ENCODE data around the gene PPP2R5D. TPM values are rescaled to one million over a fixed set of nuclear protein-coding genes. Genes with fewer than 3 reads are reported as not detected.

PPP2R5D gene
- total and polyA plus RNA-seq, 9 of the 15 experiments (the other 6 are each of a cell fraction or from before 2014, with no cell fraction given), result 1.3 to 96.1 (median 38.4) TPM

- peak; percentile 67; the same call in 1 of the 2 replicates for TF ChIP-seq MGA (IDR thresholded peaks at IDR 0.05)
- no peak for TF ChIP-seq TAF15 (IDR thresholded peaks at IDR 0.05; ENCODE audit: low read depth, low read length)
- TF ChIP-seq E2F8 (IDR thresholded peaks at IDR 0.05; ENCODE audit: low read depth, partially characterized antibody), result peak; percentile 34
- peak; percentile 62 to 76 for TF ChIP-seq MNT (conservative IDR thresholded peaks at IDR 0.05)
- peak in 1 of 2 experiments; percentile 65; a peak in 2 of 4 replicates for TF ChIP-seq HDAC1 (IDR thresholded peaks at IDR 0.05)
- TF ChIP-seq GTF2E2 (tag; IDR thresholded peaks at IDR 0.05), result peak; percentile 60; the same call in 1 of the 2 replicates
Observed at GRCh38 chr6:43021270-43022047, 37.1 kb downstream of the PPP2R5D start, which contains the start of gene RRP36 (continued).

Data from K562 (cell line).